Cerebellar nuclear complex (tissue), 1 donor: ENCODE results near the gene SCG3.

Experiments
- DNase-seq, 2 experiments: peaks; one replicate each; lab custom pipeline; 2025; lab: John Stamatoyannopoulos, UW

Gene SCG3

GRCh38 chr15:51758645-51759044, 77.3 kb downstream of the SCG3 start:
- DNase-seq = peak; percentile 64 to 87

GRCh38 chr15:51759557-51760070, 78.3 kb downstream of the SCG3 start:
- no peak for DNase-seq

GRCh38 chr15:51760805-51761204, 79.5 kb downstream of the SCG3 start:
- DNase-seq = no peak

- DNase-seq = no peak
These were observed 84.4 kb downstream of the SCG3 start for GRCh38 chr15:51765751-51766150.

GRCh38 chr15:51766341-51766740, 85.0 kb downstream of the SCG3 start:
- no peak for DNase-seq

GRCh38 chr15:51768018-51768417, 86.7 kb downstream of the SCG3 start:
- no peak for DNase-seq
